Endothelial cell of umbilical vein (primary cell): Measurements from ENCODE around the gene RASIP1. TPM values are rescaled to one million over a fixed set of nuclear protein-coding genes. Genes with fewer than 3 reads are reported as not detected.

ENCODE experiments used
- BruUV-seq: library from RNA; stranded (reverse); fragments of 400-500 nt; replicated peaks from 2 replicates; lab custom pipeline; 2021; lab: Mats Ljungman, UMichigan
- CTCF ChIA-PET: fragments of 300-600, 350-600 bp; sonication (Branson Sonifier 250); formaldehyde crosslinking; loops from one replicate; lab custom pipeline; 2021; ENCODE audit warnings: antibody characterized with exemption, inconsistent platforms; lab: Charles Lee
- POLR2A ChIA-PET: fragments of 300-600, 350-600 bp; sonication (Branson Sonifier 250); formaldehyde crosslinking; loops from one replicate; lab custom pipeline; 2021; ENCODE audit warnings: antibody characterized with exemption, inconsistent platforms; lab: Charles Lee
- DNase-seq: peaks from one replicate; pipeline ENCODE4 v3.0.0-alpha.2; 2011; ENCODE audit warnings: low read depth, low spot score
- FAIRE-seq: peaks from 2 replicates; lab custom pipeline; 2011; peaks lifted over from hg19 to GRCh38; lab: Jason Lieb, UNC
- H2AFZ ChIP-seq: 2 replicates; pipeline ENCODE4 v1.6.0; 2012; ENCODE audit warnings: low read depth, low read length, control low read depth, inconsistent platforms
- H3K27ac ChIP-seq: 2 replicates; pipeline ENCODE4 v1.5.1; 2011; ENCODE audit warnings: low read depth, mild to moderate bottlenecking, control low read depth, low read length, moderate library complexity; ENCODE audit not compliant: insufficient read depth
- H3K27me3 ChIP-seq, 2 experiments: 2 replicates each; pipeline versions ENCODE4 v1.6.0 to v1.6.1; 2011; ENCODE audit warnings: low read length in 2 of 2, mixed read lengths in 1 of 2; ENCODE audit not compliant: control insufficient read depth in 2 of 2, insufficient read depth in 2 of 2
- H3K36me3 ChIP-seq, 2 experiments: 2 replicates in 1 of 2; 3 replicates in 1 of 2; pipeline ENCODE4 v1.5.1; 2011; ENCODE audit warnings: low read length in 2 of 2, mild to moderate bottlenecking in 1 of 2, moderate library complexity in 1 of 2; ENCODE audit not compliant: control insufficient read depth in 2 of 2, insufficient read depth in 2 of 2; ENCODE audit errors: extremely low read depth in 1 of 2
- H3K4me1 ChIP-seq: 3 replicates; pipeline ENCODE4 v1.5.1; 2011; ENCODE audit warnings: mild to moderate bottlenecking, low read length; ENCODE audit not compliant: control insufficient read depth, insufficient read depth; ENCODE audit errors: extremely low read depth
- H3K4me2 ChIP-seq: 2 replicates; pipeline ENCODE4 v1.6.1; 2011; ENCODE audit warnings: low read length, control low read depth, mixed read lengths; ENCODE audit not compliant: insufficient read depth
- H3K4me3 ChIP-seq, 3 experiments: fragments of 200-600 bp in 1 of 3; sonication (generic), shearing (Covaris generic) in 1 of 3; replicated peaks in 1 of 3; 2 replicates each; pipeline ENCODE4 v1.5.1; 2011 to 2016; ENCODE audit warnings: control low read depth in 3 of 3, low read length in 3 of 3, mild to moderate bottlenecking in 2 of 3, inconsistent platforms in 1 of 3, low read depth in 1 of 3, moderate library complexity in 1 of 3; ENCODE audit not compliant: insufficient read depth in 1 of 3
- H3K79me2 ChIP-seq: 2 replicates; pipeline ENCODE4 v1.6.0; 2012; ENCODE audit warnings: low read length, inconsistent platforms; ENCODE audit not compliant: control insufficient read depth, insufficient read depth
- H3K9ac ChIP-seq: replicated peaks from 2 replicates; pipeline ENCODE3; 2011; ENCODE audit warnings: low read length, control low read depth; ENCODE audit not compliant: insufficient read depth; ENCODE audit errors: extremely low read depth
- H3K9me1 ChIP-seq: replicated peaks from 3 replicates; pipeline ENCODE4 v1.6.0; 2011; ENCODE audit warnings: mild to moderate bottlenecking, low read length; ENCODE audit not compliant: control insufficient read depth, insufficient read depth; ENCODE audit errors: extremely low read depth
- H3K9me3 ChIP-seq: replicated peaks from 2 replicates; pipeline ENCODE4 v1.5.1; 2012; ENCODE audit warnings: low read length, inconsistent platforms; ENCODE audit not compliant: control insufficient read depth, insufficient read depth
- H4K20me1 ChIP-seq: replicated peaks from 2 replicates; pipeline ENCODE3; 2011; ENCODE audit warnings: mild to moderate bottlenecking, low read length; ENCODE audit not compliant: control insufficient read depth, insufficient read depth; ENCODE audit errors: extremely low read depth
- CTCF ChIP-seq, 2 donors: IDR thresholded peaks; 1 replicate in 1 of 2; 2 replicates in 1 of 2; pipeline ENCODE4 v1.5.1; 2011; ENCODE audit warnings: low read length in 2 of 2, mild to moderate bottlenecking in 2 of 2, moderate library complexity in 2 of 2, control low read depth in 1 of 2, inconsistent platforms in 1 of 2, low read depth in 1 of 2; ENCODE audit not compliant: insufficient read depth in 1 of 2; ENCODE audit errors: extremely low read depth in 1 of 2
- EZH2 ChIP-seq: IDR thresholded peaks from 2 replicates; pipeline ENCODE4 v1.6.1; 2012; ENCODE audit warnings: borderline replicate concordance, low read depth, mild to moderate bottlenecking, moderate library complexity, low read length, inconsistent platforms; ENCODE audit not compliant: severe bottlenecking
- FOS ChIP-seq: IDR thresholded peaks from 2 replicates; pipeline ENCODE4 v1.6.1; 2011; ENCODE audit warnings: mild to moderate bottlenecking, low read length, moderate library complexity, borderline replicate concordance; ENCODE audit not compliant: insufficient read depth
- GATA2 ChIP-seq: IDR thresholded peaks from 2 replicates; pipeline ENCODE4 v1.7.0; 2011; ENCODE audit warnings: low read depth, mild to moderate bottlenecking, moderate library complexity, mixed read lengths, low read length; ENCODE audit not compliant: insufficient read length, insufficient read depth
- JUN ChIP-seq: IDR thresholded peaks from 2 replicates; pipeline ENCODE4 v1.6.1; 2011; ENCODE audit warnings: borderline replicate concordance, low read depth; ENCODE audit not compliant: insufficient read length, insufficient read depth
- MAX ChIP-seq: IDR thresholded peaks from 2 replicates; pipeline ENCODE4 v1.6.1; 2011; ENCODE audit not compliant: insufficient read depth, insufficient read length
- MYC ChIP-seq: IDR thresholded peaks from one replicate; pipeline ENCODE4 v1.6.1; 2011; ENCODE audit warnings: mild to moderate bottlenecking, low read depth, low read length
- POLR2A ChIP-seq: IDR thresholded peaks from 2 replicates; pipeline ENCODE4 v1.6.1; 2012; ENCODE audit warnings: low read depth, mild to moderate bottlenecking, control low read depth, low read length
- POLR2AphosphoS5 ChIP-seq: IDR thresholded peaks from 2 replicates; pipeline ENCODE4 v1.6.1; 2012; ENCODE audit warnings: low read depth, mild to moderate bottlenecking, control low read depth, low read length, moderate library complexity; ENCODE audit not compliant: insufficient read depth
- dilution Hi-C: fragments of 300-500 bp; cut with MboI; formaldehyde crosslinking; loops from one replicate; pipeline ENCODE4 v1.15.0; 2019; ENCODE audit warnings: low sequenced_read_pairs; ENCODE audit not compliant: extremely low pct_ligation_motif_present
- intact Hi-C: fragments of 100-400 bp; cut with micrococcal nuclease; formaldehyde crosslinking; loops from one replicate; pipeline ENCODE4 v1.10.0; 2022
- polyA plus RNA-seq, 4 experiments: library from polyadenylated mRNA; depleted of rRNA in 3 of 4; stranded (reverse) in 3 of 4; unstranded in 1 of 4; fragments of >200 nt; gene quantifications; 2 replicates each; pipeline versions ENCODE4 v1.2.1 to v1.2.3, GENCODE V29; 2011 to 2012; ENCODE audit warnings: missing spikeins in 1 of 4
- total RNA-seq: library from RNA; stranded (reverse); gene quantifications from 2 replicates; pipeline ENCODE4 v1.2.3, GENCODE V29; 2021

The RASIP1 gene
- total and polyA plus RNA-seq, 2 donors (not counting 3 experiments of a cell fraction or from before 2014, with no cell fraction given) = 66.2 to 82.1 TPM

- H3K27me3 ChIP-seq = no peaks in the 10 kb centered on the region
- peaks cover 5% of the 10 kb centered on the region for H3K4me1 ChIP-seq
- no peak overlapping the region for H3K4me3 ChIP-seq
- no peak for FAIRE-seq
- dilution Hi-C loops (no loop called here), intact Hi-C loops (no loop called here)
- no peaks in the 10 kb centered on the region for H3K79me2 ChIP-seq
- no peaks in the 10 kb centered on the region for H3K9me1 ChIP-seq
- DNase-seq = no peak
- BruUV-seq = no TSS peak
- no peak overlapping the region for H3K27ac ChIP-seq
- H3K4me2 ChIP-seq = no peak overlapping the region
- H3K9me3 ChIP-seq = no peaks in the 10 kb centered on the region
- H2AFZ ChIP-seq = no peak overlapping the region
- no peak overlapping the region for H3K9ac ChIP-seq
- no peaks in the 10 kb centered on the region for H4K20me1 ChIP-seq
- no peaks in the 10 kb centered on the region for H3K36me3 ChIP-seq
- ChIA-PET POLR2A (no interaction called here), CTCF (interaction anchor here (1.0 kb wide), 1 partner anchor 9 kb away, joined by 3 read pairs; no protein-coding TSS in a partner anchor)
- TF ChIP-seq GATA2 (no peak), MAX (no peak), FOS (no peak), POLR2AphosphoS5 (no peak), EZH2 (no peak), MYC (no peak), POLR2A (no peak)
Observed at GRCh38 chr19:48702701-48703100, 37.7 kb downstream of the RASIP1 start.

- Histone ChIP-seq H3K9me3 (no peaks in the 10 kb centered on the region), H3K36me3 (no peaks in the 10 kb centered on the region), H3K27ac (no peak overlapping the region), H3K79me2 (no peaks in the 10 kb centered on the region), H4K20me1 (no peaks in the 10 kb centered on the region), H2AFZ (peak overlapping the region; percentile 67), H3K9me1 (no peaks in the 10 kb centered on the region), H3K4me3 (no peak overlapping the region), H3K9ac (no peak overlapping the region), H3K4me1 (peaks cover 16% of the 10 kb centered on the region), H3K4me2 (no peak overlapping the region), H3K27me3 (no peaks in the 10 kb centered on the region)
- dilution Hi-C loops = no loop called here
- DNase-seq (peak; percentile 60), FAIRE-seq (peak; percentile 91)
- ChIA-PET POLR2A (interaction anchor here (0.6 to 1.0 kb wide), 4 partner anchors 27 to 153 kb away, joined by 3 to 10 read pairs (median 4); partner anchors contain the start of genes RPL18 and SPHK2), CTCF (interaction anchor here (0.8 to 1.4 kb wide), 6 partner anchors 15 to 273 kb away, joined by 3 to 8 read pairs (median 4); no protein-coding TSS in a partner anchor)
- BruUV-seq = no TSS peak
- TF ChIP-seq JUN = no peak
- TF ChIP-seq CTCF (IDR thresholded peaks at IDR 0.05; ENCODE audit: extremely low read depth in 1 of 2, insufficient read depth in 1 of 2, low read depth in 1 of 2, low read length in 2 of 2) = no peak
- TF ChIP-seq GATA2 = peak; percentile 45
- TF ChIP-seq POLR2A = no peak
- peak; percentile 59 for TF ChIP-seq POLR2AphosphoS5
- no peak for TF ChIP-seq EZH2
- intact Hi-C loops = loop anchor here (1.0 kb wide), 1 partner anchor 49 kb away; no protein-coding TSS in a partner anchor
Observed at GRCh38 chr19:48698046-48698445, 42.4 kb downstream of the RASIP1 start.
